ENCODE measurements around the gene OLFML2B. TPM values are rescaled to one million over a fixed set of nuclear protein-coding genes. Genes with fewer than 3 reads are reported as not detected.
A peak's percentile ranks its signal among the peaks of the same experiment; 100 is the strongest.

OLFML2B gene
- total RNA-seq, 4 donors from 2014 or later: 1.1 to 7.7 (median 4.7) TPM

DNA sequence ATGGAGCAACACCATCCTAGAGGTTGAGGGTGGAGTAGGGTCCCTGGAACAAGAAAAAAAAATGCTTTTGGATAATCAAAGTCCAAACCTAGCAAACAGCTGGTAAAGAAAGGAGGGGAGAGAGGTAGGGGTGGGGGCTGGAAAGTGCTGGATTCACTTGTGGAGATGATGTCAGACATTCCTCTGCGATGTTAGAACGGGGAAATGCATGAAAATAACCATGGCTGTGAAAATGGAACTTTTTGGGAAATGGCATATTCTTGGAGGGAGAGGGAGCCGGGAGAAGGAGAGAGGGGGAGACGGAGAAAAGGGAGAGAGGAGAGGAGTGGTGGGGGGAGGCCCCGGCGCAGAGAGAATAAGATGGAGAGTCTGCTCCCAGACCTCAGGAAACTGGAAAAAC, 53.6 kb downstream of the OLFML2B start:
- Histone ChIP-seq H3K4me3 (no peak overlapping the region), H3K9me3 (no peaks in the 10 kb centered on the region), H3K36me3 (peaks cover 0 to 4% of the 10 kb centered on the region in 2 donors), H3K27ac (no peak overlapping the region), H3K27me3 (no peaks in the 10 kb centered on the region), H3K4me1 (peaks cover 0 to 25% (median 9%) of the 10 kb centered on the region in 3 donors)
- TF ChIP-seq EP300 (IDR thresholded peaks at IDR 0.05) (no peak), POLR2A (IDR thresholded peaks at IDR 0.05) (no peak), POLR2AphosphoS5 (IDR thresholded peaks at IDR 0.05) (no peak)
- TF ChIP-seq, protein P1, sequence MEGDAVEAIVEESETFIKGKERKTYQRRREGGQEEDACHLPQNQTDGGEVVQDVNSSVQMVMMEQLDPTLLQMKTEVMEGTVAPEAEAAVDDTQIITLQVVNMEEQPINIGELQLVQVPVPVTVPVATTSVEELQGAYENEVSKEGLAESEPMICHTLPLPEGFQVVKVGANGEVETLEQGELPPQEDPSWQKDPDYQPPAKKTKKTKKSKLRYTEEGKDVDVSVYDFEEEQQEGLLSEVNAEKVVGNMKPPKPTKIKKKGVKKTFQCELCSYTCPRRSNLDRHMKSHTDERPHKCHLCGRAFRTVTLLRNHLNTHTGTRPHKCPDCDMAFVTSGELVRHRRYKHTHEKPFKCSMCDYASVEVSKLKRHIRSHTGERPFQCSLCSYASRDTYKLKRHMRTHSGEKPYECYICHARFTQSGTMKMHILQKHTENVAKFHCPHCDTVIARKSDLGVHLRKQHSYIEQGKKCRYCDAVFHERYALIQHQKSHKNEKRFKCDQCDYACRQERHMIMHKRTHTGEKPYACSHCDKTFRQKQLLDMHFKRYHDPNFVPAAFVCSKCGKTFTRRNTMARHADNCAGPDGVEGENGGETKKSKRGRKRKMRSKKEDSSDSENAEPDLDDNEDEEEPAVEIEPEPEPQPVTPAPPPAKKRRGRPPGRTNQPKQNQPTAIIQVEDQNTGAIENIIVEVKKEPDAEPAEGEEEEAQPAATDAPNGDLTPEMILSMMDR (IDR thresholded peaks at IDR 0.05): no peak
- ATAC-seq: no peak
- 36 to 39% methylated on average over 4 to 6 of the region's 6 CpGs for WGBS, 2 donors (ENCODE audit: low coverage in 1 of 2)

DNA sequence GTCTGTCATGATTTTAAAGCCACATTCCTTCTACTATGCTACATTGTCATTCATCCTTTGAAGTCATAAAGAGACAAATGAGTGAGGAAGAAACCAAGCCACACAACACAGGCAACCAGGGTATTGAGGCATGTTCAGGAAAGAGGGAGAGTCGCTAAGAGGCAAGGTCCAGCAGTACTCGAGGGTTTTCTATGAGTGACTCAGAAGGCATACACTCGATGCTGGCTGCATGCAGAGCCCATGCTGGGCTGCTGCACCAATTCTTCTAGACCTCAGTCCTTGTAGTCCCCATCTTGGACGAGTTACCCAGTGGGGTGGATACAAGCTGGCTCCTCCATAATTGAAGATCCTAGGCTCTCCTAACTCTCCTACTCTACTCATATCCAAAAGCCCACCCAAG, 57.6 kb downstream of the OLFML2B start:
- H3K36me3 ChIP-seq: peaks cover 0 to 9% of the 10 kb centered on the region in 2 donors
- WGBS, 2 donors (ENCODE audit: low coverage in 1 of 2): 84 to 100% methylated on average over 1 to 4 of the region's 4 CpGs
- H3K27me3 ChIP-seq: no peaks in the 10 kb centered on the region
- H3K4me1 ChIP-seq: peaks cover 0 to 15% (median 2%) of the 10 kb centered on the region in 3 donors
- no peak overlapping the region for H3K4me3 ChIP-seq
- TF ChIP-seq POLR2AphosphoS5 (IDR thresholded peaks at IDR 0.05): no peak
- TF ChIP-seq POLR2A (IDR thresholded peaks at IDR 0.05): no peak
- TF ChIP-seq, protein P1 (IDR thresholded peaks at IDR 0.05): no peak
- TF ChIP-seq EP300 (IDR thresholded peaks at IDR 0.05): no peak
- no peaks in the 10 kb centered on the region for H3K9me3 ChIP-seq
- no peak for ATAC-seq
- H3K27ac ChIP-seq: no peak overlapping the region

DNA sequence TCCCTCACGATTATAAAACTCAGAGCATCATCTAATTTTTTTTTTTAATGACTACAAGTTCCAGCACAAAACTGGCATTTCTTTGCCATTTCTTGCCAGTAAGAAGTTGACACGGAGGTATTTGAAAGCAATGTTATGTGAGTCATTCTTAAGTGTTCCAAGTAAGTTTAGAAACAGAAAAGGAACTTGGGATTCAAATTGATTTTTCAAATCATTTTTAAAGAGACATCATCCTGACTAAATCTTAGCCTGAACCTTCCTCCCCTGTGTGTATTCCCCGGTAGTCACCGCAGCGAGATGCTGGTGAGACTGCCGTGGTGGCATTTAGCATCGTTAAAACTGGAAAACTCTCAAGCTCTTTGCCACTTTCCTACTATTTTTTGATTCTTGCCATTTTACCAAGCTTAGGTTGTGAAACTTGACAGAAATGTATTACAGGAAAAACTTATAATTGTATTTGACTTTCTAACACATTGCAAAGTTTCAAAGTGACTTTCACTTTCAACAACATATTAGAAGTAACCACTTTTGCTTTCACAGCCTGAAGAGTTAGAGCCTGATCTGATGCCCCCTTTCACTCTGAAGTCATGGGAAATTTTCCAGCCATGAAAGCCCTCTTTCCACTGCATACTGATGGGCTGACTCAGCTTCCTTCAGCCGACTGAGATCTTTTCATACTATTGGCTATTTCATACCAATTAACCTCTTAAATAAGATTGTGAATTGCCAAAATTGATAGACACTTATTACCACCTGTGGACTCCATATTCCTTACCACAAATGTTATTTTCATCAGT, 61.4 kb downstream of the OLFML2B start:
- 28 to 37% methylated on average over 8 of the region's 8 CpGs for WGBS, 2 donors (ENCODE audit: low coverage in 1 of 2)
- TF ChIP-seq, protein P1 (IDR thresholded peaks at IDR 0.05): no peak
- TF ChIP-seq POLR2AphosphoS5 (IDR thresholded peaks at IDR 0.05) (peak; percentile 31), POLR2A (IDR thresholded peaks at IDR 0.05) (no peak), EP300 (IDR thresholded peaks at IDR 0.05) (no peak)
- peak overlapping the region; percentile 50 to 66 (median 60) for H3K27ac ChIP-seq

DNA sequence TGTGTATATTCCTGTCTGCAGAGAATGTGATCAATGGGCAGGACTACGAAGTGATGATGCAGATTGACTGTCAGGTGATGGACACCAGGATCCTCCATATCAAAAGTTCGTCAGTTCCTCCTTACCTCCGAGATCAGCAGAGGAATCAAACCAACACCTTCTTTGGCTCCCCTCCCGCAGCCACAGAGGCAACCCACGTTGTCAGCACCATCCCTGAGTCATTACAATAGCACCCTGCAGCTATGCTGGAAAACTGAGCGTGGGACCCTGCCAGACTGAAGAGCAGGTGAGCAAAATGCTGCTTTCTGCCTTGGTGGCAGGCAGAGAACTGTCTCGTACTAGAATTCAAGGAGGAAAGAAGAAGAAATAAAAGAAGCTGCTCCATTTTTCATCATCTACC, 65.2 kb downstream of the OLFML2B start:
- Histone ChIP-seq H3K36me3 (peaks cover 0 to 30% of the 10 kb centered on the region in 2 donors), H3K4me1 (peaks cover 0 to 17% (median 6%) of the 10 kb centered on the region in 3 donors), H3K27me3 (no peaks in the 10 kb centered on the region), H3K4me3 (no peak overlapping the region), H3K9me3 (no peaks in the 10 kb centered on the region), H3K27ac (no peak overlapping the region)
- TF ChIP-seq POLR2A (IDR thresholded peaks at IDR 0.05): no peak
- no peak for TF ChIP-seq EP300 (IDR thresholded peaks at IDR 0.05)
- TF ChIP-seq, protein P1 (IDR thresholded peaks at IDR 0.05): no peak
- no peak for TF ChIP-seq POLR2AphosphoS5 (IDR thresholded peaks at IDR 0.05)
- ATAC-seq: no peak
- WGBS, 2 donors (ENCODE audit: low coverage in 1 of 2): 65 to 90% methylated on average over 4 to 6 of the region's 7 CpGs

More for the DNA sequence above, 61.4 kb downstream of the OLFML2B start:
- peak overlapping the region in 1 of 2 donors; percentile 31 for H3K4me3 ChIP-seq
- ATAC-seq: peak; percentile 64
- no peaks in the 10 kb centered on the region for H3K9me3 ChIP-seq
- no peaks in the 10 kb centered on the region for H3K27me3 ChIP-seq
- peaks cover 0 to 9% (median 2%) of the 10 kb centered on the region in 3 donors for H3K4me1 ChIP-seq
- H3K36me3 ChIP-seq: peaks cover 0 to 37% of the 10 kb centered on the region in 2 donors

DNA sequence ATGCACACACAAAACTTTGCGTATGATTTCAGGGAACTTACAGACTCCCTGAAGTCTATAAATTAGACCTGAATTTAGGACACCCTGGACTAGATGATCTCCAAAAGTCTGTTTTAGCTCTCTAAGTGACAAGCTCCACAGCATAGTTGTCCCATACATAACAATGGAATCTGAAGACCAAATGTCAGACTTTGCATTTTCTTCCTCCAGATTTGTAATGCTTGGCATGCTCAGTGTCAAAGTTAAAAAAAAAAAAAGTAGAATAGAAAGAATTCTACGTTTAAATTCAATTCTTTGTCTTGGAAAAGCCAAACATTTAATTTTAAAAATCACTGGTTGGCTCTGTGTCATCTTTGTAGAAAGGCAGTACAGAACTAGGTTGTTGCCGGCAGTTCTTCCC, 66.7 kb downstream of the OLFML2B start:
- peaks cover 0 to 19% (median 6%) of the 10 kb centered on the region in 3 donors for H3K4me1 ChIP-seq
- no peak overlapping the region for H3K4me3 ChIP-seq
- H3K36me3 ChIP-seq: peaks cover 0 to 30% of the 10 kb centered on the region in 2 donors
- ATAC-seq: no peak
- TF ChIP-seq POLR2AphosphoS5 (IDR thresholded peaks at IDR 0.05) (no peak), EP300 (IDR thresholded peaks at IDR 0.05) (no peak), POLR2A (IDR thresholded peaks at IDR 0.05) (no peak)
- TF ChIP-seq, protein P1 (IDR thresholded peaks at IDR 0.05): no peak
- no peak overlapping the region for H3K27ac ChIP-seq
- H3K27me3 ChIP-seq: no peaks in the 10 kb centered on the region
- WGBS, 2 donors (ENCODE audit: low coverage in 1 of 2): 71 to 72% methylated on average over 3 of the region's 3 CpGs
- no peaks in the 10 kb centered on the region for H3K9me3 ChIP-seq
